ENCODE measurements around the gene REG3G.

The REG3G gene

GRCh38 chr2:79025421-79025820 lies at the start of gene REG3G:
Gene REG3G (plus strand): TSS chr2:79025702. CDS start chr2:79026094, 392 bp downstream.
- FAIRE-seq: no peak

GRCh38 chr2:78977661-78978145 lies 47.8 kb upstream of the REG3G start:
- no peak for FAIRE-seq
- no peak for DNase-seq (ENCODE audit: insufficient read length, low spot score)
- no peak for TF ChIP-seq CTCF (IDR thresholded peaks at IDR 0.05; ENCODE audit: insufficient read depth, missing control alignments)

More at GRCh38 chr2:79025421-79025820, at the start of gene REG3G:
- TF ChIP-seq CTCF (IDR thresholded peaks at IDR 0.05; ENCODE audit: insufficient read depth, missing control alignments): no peak
- no peak for DNase-seq (ENCODE audit: insufficient read length, low spot score)

GRCh38 chr2:78978340-78978739 lies 47.2 kb upstream of the REG3G start:
- DNase-seq (ENCODE audit: insufficient read length, low spot score): no peak
- TF ChIP-seq CTCF (IDR thresholded peaks at IDR 0.05; ENCODE audit: insufficient read depth, missing control alignments): no peak
- no peak for FAIRE-seq

GRCh38 chr2:78979380-78980151 lies 45.9 kb upstream of the REG3G start:
- DNase-seq (ENCODE audit: insufficient read length, low spot score): no peak
- peak; percentile 80 for FAIRE-seq
- TF ChIP-seq CTCF (IDR thresholded peaks at IDR 0.05; ENCODE audit: insufficient read depth, missing control alignments): peak; percentile 88

GRCh38 chr2:78980152-78980465 lies 45.4 kb upstream of the REG3G start:
- DNase-seq (ENCODE audit: insufficient read length, low spot score) (no peak), FAIRE-seq (no peak)
- no peak for TF ChIP-seq CTCF (IDR thresholded peaks at IDR 0.05; ENCODE audit: insufficient read depth, missing control alignments)

- FAIRE-seq (no peak), DNase-seq (ENCODE audit: insufficient read length, low spot score) (no peak)
- no peak for TF ChIP-seq CTCF (IDR thresholded peaks at IDR 0.05; ENCODE audit: insufficient read depth, missing control alignments)
Observed at GRCh38 chr2:78980871-78981270, 44.6 kb upstream of the REG3G start.

- FAIRE-seq (no peak), DNase-seq (ENCODE audit: insufficient read length, low spot score) (no peak)
- TF ChIP-seq CTCF (IDR thresholded peaks at IDR 0.05; ENCODE audit: insufficient read depth, missing control alignments): no peak
Observed at GRCh38 chr2:78982638-78983330, 42.7 kb upstream of the REG3G start.

Measured in D721Med (cell line).